ENCODE measurements around the gene IL11RA. TPM values are rescaled to one million over a fixed set of nuclear protein-coding genes. Genes with fewer than 3 reads are reported as not detected.

IL11RA gene
- total and polyA plus RNA-seq, 2 of the 8 experiments (the other 6 are each of a cell fraction or from before 2014, with no cell fraction given), result 5.5 to 9.1 TPM

DNA sequence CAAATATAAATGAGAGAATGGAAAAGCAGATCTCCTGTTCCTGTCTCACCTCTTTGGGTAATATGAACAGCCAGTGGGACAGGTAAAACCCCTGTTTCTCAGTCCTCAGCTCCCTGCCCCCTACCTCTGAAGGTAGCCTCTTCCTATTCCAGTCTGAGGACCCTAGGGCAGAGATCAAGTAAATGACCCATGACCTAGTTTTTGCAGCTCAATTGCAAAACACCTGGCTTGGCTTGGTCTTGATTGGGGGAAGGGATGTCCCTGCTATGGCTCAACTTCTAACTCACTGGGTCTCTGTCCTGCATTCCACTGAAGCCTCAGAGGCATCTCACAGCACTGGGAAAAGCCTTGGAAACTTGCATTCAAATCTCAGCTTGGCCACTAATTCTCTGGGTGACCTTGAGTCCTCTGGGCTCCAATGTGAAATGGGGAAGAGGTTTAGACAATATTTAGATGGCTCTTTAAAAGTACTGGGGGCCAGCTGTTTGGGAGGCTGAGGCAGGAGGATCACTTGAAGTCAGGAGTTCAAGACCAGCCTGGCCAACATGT, 7.1 kb upstream of the IL11RA start (continued):
- TF ChIP-seq SRF (IDR thresholded peaks at IDR 0.05; ENCODE audit: low read depth, low read length), result no peak
- TF ChIP-seq TEAD4 (IDR thresholded peaks at IDR 0.05; ENCODE audit: low read depth, low read length), result peak; percentile 60; the same call in 1 of the 2 replicates
- TF ChIP-seq CEBPB (IDR thresholded peaks at IDR 0.05; ENCODE audit: low read depth, low read length), result peak; percentile 90
- no peak for TF ChIP-seq SIRT6 (IDR thresholded peaks at IDR 0.05; ENCODE audit: low read length)
- no peak for TF ChIP-seq CREB1 (IDR thresholded peaks at IDR 0.05)
- TF ChIP-seq TCF12 (IDR thresholded peaks at IDR 0.05; ENCODE audit: low read depth, low read length), result peak; percentile 95

All from H1 (cell line).